Measurements from ENCODE around the gene PYCARD. TPM values are rescaled to one million over a fixed set of nuclear protein-coding genes. Genes with fewer than 3 reads are reported as not detected.

Gene PYCARD
- total RNA-seq, 1 donor from 2014 or later: 15.3 TPM

- intact Hi-C loops (cut with micrococcal nuclease): no loop called here
- Mint-ChIP-seq H3K4me1 (ENCODE audit: low read depth) (no peaks in the 10 kb centered on the region), H3K27ac (no peak overlapping the region), H3K27me3 (ENCODE audit: low read depth) (peaks cover 13% of the 10 kb centered on the region), H3K36me3 (ENCODE audit: low read depth) (no peaks in the 10 kb centered on the region), H3K9me3 (no peaks in the 10 kb centered on the region), H3K4me3 (ENCODE audit: low read depth) (no peak overlapping the region)
- DNase-seq (ENCODE audit: low spot score): no peak
Measured at GRCh38 chr16:31224092-31224955, 21.8 kb upstream of the PYCARD start.

- intact Hi-C loops (cut with micrococcal nuclease): no loop called here
- no peaks in the 10 kb centered on the region for H3K36me3 Mint-ChIP-seq (ENCODE audit: low read depth)
- no peak overlapping the region for H3K4me3 Mint-ChIP-seq (ENCODE audit: low read depth)
- DNase-seq (ENCODE audit: low spot score): no peak
- no peaks in the 10 kb centered on the region for H3K9me3 Mint-ChIP-seq
- no peak overlapping the region for H3K27ac Mint-ChIP-seq
- H3K4me1 Mint-ChIP-seq (ENCODE audit: low read depth): no peaks in the 10 kb centered on the region
- H3K27me3 Mint-ChIP-seq (ENCODE audit: low read depth): peaks cover 22% of the 10 kb centered on the region
Measured at GRCh38 chr16:31223044-31223443, 20.5 kb upstream of the PYCARD start.

- H3K4me3 Mint-ChIP-seq (ENCODE audit: low read depth): no peak overlapping the region
- DNase-seq (ENCODE audit: low spot score): no peak
- H3K27me3 Mint-ChIP-seq (ENCODE audit: low read depth): peaks cover 34% of the 10 kb centered on the region
- no peaks in the 10 kb centered on the region for H3K36me3 Mint-ChIP-seq (ENCODE audit: low read depth)
- intact Hi-C loops (cut with micrococcal nuclease): no loop called here
- no peak overlapping the region for H3K27ac Mint-ChIP-seq
- H3K9me3 Mint-ChIP-seq: no peaks in the 10 kb centered on the region
- peaks cover 2% of the 10 kb centered on the region for H3K4me1 Mint-ChIP-seq (ENCODE audit: low read depth)
Measured at GRCh38 chr16:31221357-31222160, 19.0 kb upstream of the PYCARD start.

GRCh38 chr16:31219154-31219741 lies 16.7 kb upstream of the PYCARD start:
- intact Hi-C loops (cut with micrococcal nuclease): loop anchor here (5.0 kb wide), 1 partner anchor 78 kb away; no protein-coding TSS in a partner anchor
- Mint-ChIP-seq H3K4me1 (ENCODE audit: low read depth) (peaks cover 10% of the 10 kb centered on the region), H3K4me3 (ENCODE audit: low read depth) (no peak overlapping the region), H3K27me3 (ENCODE audit: low read depth) (peaks cover 44% of the 10 kb centered on the region), H3K9me3 (no peaks in the 10 kb centered on the region), H3K27ac (no peak overlapping the region), H3K36me3 (ENCODE audit: low read depth) (no peaks in the 10 kb centered on the region)
- no peak for DNase-seq (ENCODE audit: low spot score)

- intact Hi-C loops (cut with micrococcal nuclease): loop anchor here (5.0 kb wide), 1 partner anchor 80 kb away; no protein-coding TSS in a partner anchor
Measured at GRCh38 chr16:31217136-31217530, 14.6 kb upstream of the PYCARD start.

GRCh38 chr16:31216422-31217135 lies 14.0 kb upstream of the PYCARD start, which contains the start of gene PYDC1:
TSS of gene PYDC1 (minus strand) at chr16:31217135. CDS start at chr16:31217028, 107 bp downstream.
- no peaks in the 10 kb centered on the region for H3K36me3 Mint-ChIP-seq (ENCODE audit: low read depth)
- no peak for DNase-seq (ENCODE audit: low spot score)
- no peaks in the 10 kb centered on the region for H3K9me3 Mint-ChIP-seq
- H3K4me3 Mint-ChIP-seq (ENCODE audit: low read depth): peak within 1 kb of the TSS; percentile 55
- peaks cover 48% of the 10 kb centered on the region for H3K27me3 Mint-ChIP-seq (ENCODE audit: low read depth)
- intact Hi-C loops (cut with micrococcal nuclease): loop anchor here (5.0 kb wide), 1 partner anchor 81 kb away; no protein-coding TSS in a partner anchor
- peaks cover 14% of the 10 kb centered on the region for H3K4me1 Mint-ChIP-seq (ENCODE audit: low read depth)
- H3K27ac Mint-ChIP-seq: no peak within 1 kb of the TSS

More at GRCh38 chr16:31217136-31217530, 14.6 kb upstream of the PYCARD start:
- H3K36me3 Mint-ChIP-seq (ENCODE audit: low read depth): no peaks in the 10 kb centered on the region
- no peak overlapping the region for H3K27ac Mint-ChIP-seq
- H3K9me3 Mint-ChIP-seq: no peaks in the 10 kb centered on the region
- peaks cover 51% of the 10 kb centered on the region for H3K27me3 Mint-ChIP-seq (ENCODE audit: low read depth)
- no peak overlapping the region for H3K4me3 Mint-ChIP-seq (ENCODE audit: low read depth)
- no peak for DNase-seq (ENCODE audit: low spot score)
- peaks cover 10% of the 10 kb centered on the region for H3K4me1 Mint-ChIP-seq (ENCODE audit: low read depth)

GRCh38 chr16:31215287-31216162 lies 13.0 kb upstream of the PYCARD start:
- Mint-ChIP-seq H3K27me3 (ENCODE audit: low read depth) (peaks cover 38% of the 10 kb centered on the region), H3K9me3 (no peaks in the 10 kb centered on the region), H3K36me3 (ENCODE audit: low read depth) (no peaks in the 10 kb centered on the region), H3K4me3 (ENCODE audit: low read depth) (peak overlapping the region; percentile 52), H3K4me1 (ENCODE audit: low read depth) (peaks cover 15% of the 10 kb centered on the region), H3K27ac (no peak overlapping the region)
- intact Hi-C loops (cut with micrococcal nuclease): loop anchor here (5.0 kb wide), 1 partner anchor 82 kb away; no protein-coding TSS in a partner anchor
- DNase-seq (ENCODE audit: low spot score): no peak

- intact Hi-C loops (cut with micrococcal nuclease): loop anchor here (5.0 kb wide), 1 partner anchor 83 kb away; no protein-coding TSS in a partner anchor
- H3K27me3 Mint-ChIP-seq (ENCODE audit: low read depth): peaks cover 38% of the 10 kb centered on the region
- peaks cover 15% of the 10 kb centered on the region for H3K4me1 Mint-ChIP-seq (ENCODE audit: low read depth)
- DNase-seq (ENCODE audit: low spot score): no peak
- no peaks in the 10 kb centered on the region for H3K36me3 Mint-ChIP-seq (ENCODE audit: low read depth)
- no peak overlapping the region for H3K27ac Mint-ChIP-seq
- H3K9me3 Mint-ChIP-seq: no peaks in the 10 kb centered on the region
- H3K4me3 Mint-ChIP-seq (ENCODE audit: low read depth): no peak overlapping the region
Measured at GRCh38 chr16:31214708-31215286, 12.2 kb upstream of the PYCARD start.

GRCh38 chr16:31213877-31214707 lies 11.5 kb upstream of the PYCARD start, which contains the start of gene TRIM72:
TSS of gene TRIM72 (plus strand) at chr16:31214119. CDS start at chr16:31214739, 620 bp downstream.
- peaks cover 38% of the 10 kb centered on the region for H3K27me3 Mint-ChIP-seq (ENCODE audit: low read depth)

GRCh38 chr16:31213342-31213741 lies 10.8 kb upstream of the PYCARD start:
- peak overlapping the region; percentile 34 for H3K27ac Mint-ChIP-seq
- H3K4me1 Mint-ChIP-seq (ENCODE audit: low read depth): peaks cover 15% of the 10 kb centered on the region
- H3K4me3 Mint-ChIP-seq (ENCODE audit: low read depth): no peak overlapping the region
- intact Hi-C loops (cut with micrococcal nuclease): no loop called here
- H3K9me3 Mint-ChIP-seq: no peaks in the 10 kb centered on the region
- peaks cover 31% of the 10 kb centered on the region for H3K27me3 Mint-ChIP-seq (ENCODE audit: low read depth)
- no peak for DNase-seq (ENCODE audit: low spot score)
- no peaks in the 10 kb centered on the region for H3K36me3 Mint-ChIP-seq (ENCODE audit: low read depth)

More at GRCh38 chr16:31213877-31214707, 11.5 kb upstream of the PYCARD start, which contains the start of gene TRIM72:
- intact Hi-C loops (cut with micrococcal nuclease): no loop called here
- H3K36me3 Mint-ChIP-seq (ENCODE audit: low read depth): no peaks in the 10 kb centered on the region
- H3K4me3 Mint-ChIP-seq (ENCODE audit: low read depth): no peak within 1 kb of the TSS
- no peak for DNase-seq (ENCODE audit: low spot score)
- no peaks in the 10 kb centered on the region for H3K9me3 Mint-ChIP-seq
- H3K27ac Mint-ChIP-seq: peak within 1 kb of the TSS; percentile 34
- peaks cover 15% of the 10 kb centered on the region for H3K4me1 Mint-ChIP-seq (ENCODE audit: low read depth)
